ENCODE results near the gene SNX17. TPM values are rescaled to one million over a fixed set of nuclear protein-coding genes. Genes with fewer than 3 reads are reported as not detected.

The SNX17 gene
- total RNA-seq, 1 experiment from 2014 or later = 116 TPM

GRCh38 chr2:27362678-27363420 is 7.6 kb upstream of the SNX17 start:
- ChIA-PET POLR2A (no interaction called here), CTCF (no interaction called here)
- no peaks in the 10 kb centered on the region for H3K4me1 ChIP-seq (ENCODE audit: control insufficient read depth, insufficient read depth, low read length)

GRCh38 chr2:27363933-27364332 is 6.5 kb upstream of the SNX17 start:
- in situ Hi-C loops (cut with HindIII; ENCODE audit: low pct_unique_long_range_greater_than_20kb, low sequenced_read_pairs) = no loop called here
- ChIA-PET CTCF (no interaction called here), POLR2A (interaction anchor here (0.7 kb wide), 1 partner anchor 55 kb away, joined by 12 read pairs; no protein-coding TSS in a partner anchor)
- no peak overlapping the region for H3K27ac ChIP-seq (ENCODE audit: low read length)
- ATAC-seq (no peak), DNase-seq (ENCODE audit: low read depth, low spot score) (no peak)
- no peak overlapping the region for H3K4me3 ChIP-seq (ENCODE audit: low read depth in 2 of 2, low read length in 2 of 2)
- peaks cover 4% of the 10 kb centered on the region; the same call in 1 of the 2 replicates for H3K4me1 ChIP-seq (ENCODE audit: control insufficient read depth, insufficient read depth, low read length)
- no peaks in the 10 kb centered on the region for H3K27me3 ChIP-seq (ENCODE audit: control insufficient read depth, insufficient read depth, low read length)
- no peak for TF ChIP-seq POLR2AphosphoS5 (IDR thresholded peaks at IDR 0.05; ENCODE audit: low read depth, low read length)
- TF ChIP-seq CTCF (IDR thresholded peaks at IDR 0.05) = no peak
- intact Hi-C loops (cut with micrococcal nuclease; ENCODE audit: unreplicated experiment) = no loop called here
- H3K9me3 ChIP-seq (ENCODE audit: control insufficient read depth, insufficient read depth, low read depth, low read length) = no peaks in the 10 kb centered on the region
- H3K36me3 ChIP-seq (ENCODE audit: control insufficient read depth, insufficient read depth, low read length) = peaks cover 13% of the 10 kb centered on the region
- no TSS peak for BruUV-seq (replicated peaks)

More at GRCh38 chr2:27362678-27363420, 7.6 kb upstream of the SNX17 start:
- in situ Hi-C loops (cut with HindIII; ENCODE audit: low pct_unique_long_range_greater_than_20kb, low sequenced_read_pairs) (no loop called here), intact Hi-C loops (cut with micrococcal nuclease; ENCODE audit: unreplicated experiment) (no loop called here)
- no TSS peak for BruUV-seq (replicated peaks)
- no peaks in the 10 kb centered on the region for H3K27me3 ChIP-seq (ENCODE audit: control insufficient read depth, insufficient read depth, low read length)
- H3K9me3 ChIP-seq (ENCODE audit: control insufficient read depth, insufficient read depth, low read depth, low read length) = no peaks in the 10 kb centered on the region
- H3K27ac ChIP-seq (ENCODE audit: low read length) = no peak overlapping the region
- DNase-seq (ENCODE audit: low read depth, low spot score) (no peak), ATAC-seq (no peak)
- TF ChIP-seq CTCF (IDR thresholded peaks at IDR 0.05) (no peak), SIN3A (IDR thresholded peaks at IDR 0.05; ENCODE audit: borderline replicate concordance, insufficient read depth, low read depth, low read length) (no peak), TCF7L2 (IDR thresholded peaks at IDR 0.05; ENCODE audit: low read depth, low read length) (no peak), POLR2AphosphoS5 (IDR thresholded peaks at IDR 0.05; ENCODE audit: low read depth, low read length) (no peak; the same call in 1 of the 2 replicates), REST (IDR thresholded peaks at IDR 0.05; ENCODE audit: insufficient read depth in 1 of 2, low read depth in 2 of 2, low read length in 1 of 2) (no peak)
- H3K4me3 ChIP-seq (ENCODE audit: low read depth in 2 of 2, low read length in 2 of 2) = no peak overlapping the region
- peaks cover 10% of the 10 kb centered on the region for H3K36me3 ChIP-seq (ENCODE audit: control insufficient read depth, insufficient read depth, low read length)
